T-helper 1 cell treated with Interleukin-12 subunit alpha and Interleukin-12 subunit beta and Interleukin-4 antibody, amounts not matched to agents 30 μg/mL and 1 μg/mL, for 36 hours (primary cell): ENCODE data around the gene BTNL8.
"Not testable (repeated sequence)": the region's sequence is repeated elsewhere in the genome, so short reads cannot be mapped to it uniquely, and the experiment has no call there.

Experiments
- H3K27ac Mint-ChIP-seq: one replicate; pipeline ENCODE4 v1.8.0; 2021; ENCODE audit warnings: mild to moderate bottlenecking, mixed read lengths
- H3K27me3 Mint-ChIP-seq: one replicate; pipeline ENCODE4 v1.8.0; 2021; ENCODE audit warnings: low read depth, mixed read lengths
- H3K36me3 Mint-ChIP-seq: one replicate; pipeline ENCODE4 v1.8.0; 2021; ENCODE audit warnings: low read depth, mixed read lengths
- H3K4me1 Mint-ChIP-seq: one replicate; pipeline ENCODE4 v1.8.0; 2021; ENCODE audit warnings: low read depth, mixed read lengths
- H3K4me3 Mint-ChIP-seq: one replicate; pipeline ENCODE4 v1.8.0; 2021; ENCODE audit warnings: mild to moderate bottlenecking, moderate library complexity, mixed read lengths
- H3K9me3 Mint-ChIP-seq: one replicate; pipeline ENCODE4 v1.8.0; 2021; ENCODE audit warnings: mixed read lengths

Gene BTNL8

DNA sequence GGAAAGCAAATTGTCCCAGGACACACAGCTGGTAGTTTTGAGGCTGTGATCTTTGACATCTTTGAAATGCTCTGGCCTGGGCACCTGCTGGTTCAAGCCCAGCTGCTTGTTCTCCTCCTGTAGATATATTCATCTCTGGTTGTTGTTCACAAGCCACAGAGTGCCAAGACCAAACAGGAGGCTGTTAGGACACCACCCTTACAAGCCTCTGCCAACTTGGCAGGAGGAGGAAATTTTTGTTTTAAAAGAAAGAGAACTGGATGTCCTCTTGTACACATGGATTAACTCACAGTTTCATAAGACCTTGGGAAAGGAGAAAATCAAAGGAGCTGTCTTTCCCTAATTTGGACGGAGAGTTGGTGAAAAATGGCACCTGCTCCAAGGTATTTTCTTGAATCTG is 29.4 kb upstream of the BTNL8 start:
- Mint-ChIP-seq H3K4me3 (no peak overlapping the region), H3K36me3 (no peaks in the 10 kb centered on the region), H3K27ac (no peak overlapping the region), H3K27me3 (peaks cover 28% of the 10 kb centered on the region), H3K4me1 (peaks cover 10% of the 10 kb centered on the region), H3K9me3 (no peaks in the 10 kb centered on the region)

DNA sequence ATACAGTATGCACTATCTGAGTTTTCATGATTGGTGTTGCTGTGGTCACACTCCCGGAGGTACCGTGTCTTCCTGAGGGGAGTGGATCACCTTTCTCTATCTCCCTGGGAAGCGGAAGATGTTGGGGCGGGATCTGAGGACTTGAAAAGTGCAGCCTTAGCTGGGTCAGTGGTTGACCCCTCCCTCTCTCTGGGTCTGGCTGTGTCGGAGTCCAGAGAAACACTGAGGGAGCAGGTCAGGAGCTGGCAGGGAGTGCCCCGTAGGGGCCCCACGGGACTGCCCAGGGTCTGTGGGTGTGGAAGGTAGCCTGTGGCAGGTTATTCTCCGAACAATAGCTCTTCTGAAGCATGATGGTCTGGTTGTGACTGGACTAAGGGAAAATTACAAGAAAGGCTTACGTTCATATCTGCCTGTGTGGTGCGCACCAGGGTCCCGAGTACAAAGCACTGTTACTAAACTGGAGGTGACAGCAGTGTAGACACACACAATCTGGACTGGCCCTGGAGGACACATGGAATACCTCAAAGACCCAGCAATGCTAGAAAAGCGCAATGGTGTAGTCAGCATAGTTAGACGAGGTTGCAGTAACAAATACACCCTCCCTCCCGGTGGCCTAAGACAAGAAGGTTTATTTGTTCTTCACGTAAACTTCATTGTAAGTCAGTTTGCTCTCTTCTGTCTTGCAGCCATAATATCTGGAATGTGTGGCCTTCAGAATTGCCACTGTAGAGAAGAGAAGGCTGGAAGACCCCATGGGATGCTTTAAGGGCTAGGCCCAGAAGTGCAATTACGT is 28.5 kb upstream of the BTNL8 start:
- H3K4me1 Mint-ChIP-seq, result peaks cover 10% of the 10 kb centered on the region
- no peak overlapping the region for H3K27ac Mint-ChIP-seq
- peaks cover 28% of the 10 kb centered on the region for H3K27me3 Mint-ChIP-seq
- H3K9me3 Mint-ChIP-seq, result no peaks in the 10 kb centered on the region
- no peaks in the 10 kb centered on the region for H3K36me3 Mint-ChIP-seq
- H3K4me3 Mint-ChIP-seq, result no peak overlapping the region

DNA sequence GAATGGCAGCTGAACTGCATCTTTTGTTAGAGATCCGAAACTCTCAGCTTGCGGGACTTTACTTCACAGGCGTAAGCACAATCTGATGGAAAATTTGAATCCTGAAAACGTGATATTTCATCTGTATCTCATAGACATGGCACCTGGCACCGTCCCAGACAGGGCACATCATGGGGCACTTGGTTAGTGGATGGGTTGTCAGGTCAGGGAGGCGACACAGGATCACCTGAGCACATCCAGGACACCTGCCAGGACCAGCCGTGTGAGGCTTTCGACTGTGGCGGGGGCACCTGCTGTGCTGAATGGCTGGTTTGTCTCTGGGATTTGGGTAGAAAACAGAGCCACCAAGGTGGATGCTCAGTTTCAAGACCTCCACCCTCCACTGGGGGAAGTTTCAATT is 26.5 kb upstream of the BTNL8 start:
- H3K27ac Mint-ChIP-seq, result no peak overlapping the region

DNA sequence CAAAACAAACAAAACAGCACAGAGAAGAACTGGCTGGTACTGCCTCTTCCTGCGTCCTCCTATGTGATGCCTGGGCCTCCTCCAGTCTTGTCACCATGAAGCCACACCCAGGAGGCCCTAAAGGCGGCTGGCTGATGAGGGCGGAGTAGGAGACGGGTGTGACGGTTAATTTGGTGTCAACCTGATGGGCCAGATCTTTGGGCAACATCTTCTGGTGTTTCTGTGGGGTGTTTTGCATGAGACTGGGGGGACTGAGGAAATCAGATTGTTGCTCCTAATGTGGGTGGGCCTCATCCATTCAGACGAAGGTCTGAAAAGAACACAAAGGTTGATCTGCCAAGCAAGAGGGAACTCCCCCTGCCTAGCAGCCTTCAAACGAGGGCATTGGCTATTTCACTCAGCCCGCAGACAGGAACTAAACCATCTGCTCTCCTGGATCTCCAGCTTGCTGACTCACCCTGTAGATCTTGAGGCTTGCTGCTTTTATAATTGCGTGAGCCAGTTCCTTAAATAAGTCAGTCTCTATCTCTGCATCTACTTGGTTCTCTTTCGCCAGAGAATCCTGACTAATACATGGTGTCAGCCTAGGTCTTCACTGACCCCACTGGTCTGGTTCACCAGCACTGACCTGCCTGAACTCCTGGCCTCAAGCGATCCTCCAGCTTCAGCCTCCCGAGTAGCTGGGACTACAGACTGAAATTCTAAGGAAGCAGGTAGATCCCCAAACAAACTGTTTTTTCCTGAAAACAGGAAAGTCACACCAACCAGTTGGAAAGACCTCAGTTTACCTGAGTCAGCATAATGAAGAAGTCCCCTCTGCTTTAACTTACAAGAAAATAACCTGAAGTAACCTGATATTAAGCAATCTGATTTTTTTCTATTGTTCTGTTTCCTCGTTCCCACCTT is 25.1 kb upstream of the BTNL8 start:
- Mint-ChIP-seq H3K36me3 (no peaks in the 10 kb centered on the region), H3K27ac (peak overlapping the region; percentile 60), H3K4me3 (no peak overlapping the region), H3K27me3 (peaks cover 4% of the 10 kb centered on the region), H3K4me1 (peaks cover 9% of the 10 kb centered on the region), H3K9me3 (no peaks in the 10 kb centered on the region)

More for the DNA sequence above, 26.5 kb upstream of the BTNL8 start:
- Mint-ChIP-seq H3K4me3 (no peak overlapping the region), H3K27me3 (peaks cover 8% of the 10 kb centered on the region), H3K9me3 (no peaks in the 10 kb centered on the region), H3K4me1 (peaks cover 10% of the 10 kb centered on the region), H3K36me3 (no peaks in the 10 kb centered on the region)

DNA sequence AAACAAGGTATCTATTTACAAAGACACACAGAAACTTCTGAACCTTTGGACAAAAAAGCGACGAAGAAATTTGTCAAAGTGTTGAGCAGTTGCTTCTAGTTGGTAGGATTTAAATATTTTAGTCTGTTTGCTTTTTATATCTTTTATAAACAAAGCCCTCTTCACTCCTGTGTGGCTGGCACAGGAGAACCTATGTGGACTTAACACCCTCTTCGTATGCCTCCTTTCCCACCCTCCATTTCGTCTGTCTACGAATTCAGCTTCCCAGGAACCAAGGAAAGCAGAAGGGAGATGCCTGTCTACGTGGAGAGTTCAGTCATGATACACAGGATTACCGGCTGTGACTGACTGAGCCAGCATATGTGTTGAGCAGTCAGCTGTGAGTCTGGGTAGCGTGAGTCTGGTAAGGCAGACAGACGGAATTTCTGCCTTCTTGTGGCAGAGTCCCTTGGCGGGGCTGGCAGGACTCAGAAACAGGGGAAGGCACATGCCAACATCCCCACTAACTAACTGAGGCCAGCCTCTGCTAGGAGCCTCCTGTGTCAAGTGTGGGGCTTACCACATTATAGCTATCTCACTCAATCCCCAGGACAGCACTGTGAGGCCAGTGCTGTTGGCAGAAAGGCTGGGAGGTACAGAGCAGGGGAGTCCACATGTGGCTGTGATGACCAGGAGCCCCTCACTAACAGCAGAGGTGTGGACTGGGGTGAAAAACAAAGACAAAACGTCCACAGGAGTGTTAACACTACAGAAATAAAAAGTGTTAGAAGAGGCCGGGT is 24.0 kb upstream of the BTNL8 start:
- H3K9me3 Mint-ChIP-seq, result no peaks in the 10 kb centered on the region
- H3K4me3 Mint-ChIP-seq, result no peak overlapping the region
- no peak overlapping the region for H3K27ac Mint-ChIP-seq
- H3K4me1 Mint-ChIP-seq, result peaks cover 7% of the 10 kb centered on the region
- H3K36me3 Mint-ChIP-seq, result no peaks in the 10 kb centered on the region
- H3K27me3 Mint-ChIP-seq, result peaks cover 3% of the 10 kb centered on the region

DNA sequence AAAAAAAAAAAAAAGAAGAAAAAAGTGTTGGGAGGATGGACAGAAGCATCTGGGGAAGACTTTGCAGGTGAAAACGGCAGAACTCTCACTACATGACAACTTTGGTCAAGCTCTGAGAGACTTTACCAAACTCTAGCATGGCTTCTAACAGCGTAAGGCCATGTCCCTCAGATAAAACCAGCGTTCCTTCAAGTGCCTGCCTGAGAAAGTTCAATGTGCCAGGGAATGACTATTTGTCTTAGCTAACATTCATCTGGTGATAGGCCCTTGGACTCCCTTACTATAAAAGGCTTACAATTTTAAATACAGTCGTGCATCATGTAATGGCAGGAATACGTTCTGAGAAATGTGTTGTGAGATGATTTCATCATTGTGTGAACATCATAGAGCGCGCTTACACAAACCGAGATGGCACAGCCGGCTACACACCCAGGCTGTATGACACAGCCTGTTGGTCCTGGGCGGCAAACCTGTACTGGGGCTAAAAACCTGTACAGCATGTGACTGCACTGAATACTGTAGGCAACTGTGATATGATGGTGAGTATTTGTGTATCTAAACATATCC is 23.0 kb upstream of the BTNL8 start:
- H3K36me3 Mint-ChIP-seq, result no peaks in the 10 kb centered on the region
- no peak overlapping the region for H3K27ac Mint-ChIP-seq
- no peak overlapping the region for H3K4me3 Mint-ChIP-seq
- peaks cover 7% of the 10 kb centered on the region for H3K4me1 Mint-ChIP-seq
- peaks cover under 1% of the 10 kb centered on the region for H3K27me3 Mint-ChIP-seq
- H3K9me3 Mint-ChIP-seq, result no peaks in the 10 kb centered on the region

DNA sequence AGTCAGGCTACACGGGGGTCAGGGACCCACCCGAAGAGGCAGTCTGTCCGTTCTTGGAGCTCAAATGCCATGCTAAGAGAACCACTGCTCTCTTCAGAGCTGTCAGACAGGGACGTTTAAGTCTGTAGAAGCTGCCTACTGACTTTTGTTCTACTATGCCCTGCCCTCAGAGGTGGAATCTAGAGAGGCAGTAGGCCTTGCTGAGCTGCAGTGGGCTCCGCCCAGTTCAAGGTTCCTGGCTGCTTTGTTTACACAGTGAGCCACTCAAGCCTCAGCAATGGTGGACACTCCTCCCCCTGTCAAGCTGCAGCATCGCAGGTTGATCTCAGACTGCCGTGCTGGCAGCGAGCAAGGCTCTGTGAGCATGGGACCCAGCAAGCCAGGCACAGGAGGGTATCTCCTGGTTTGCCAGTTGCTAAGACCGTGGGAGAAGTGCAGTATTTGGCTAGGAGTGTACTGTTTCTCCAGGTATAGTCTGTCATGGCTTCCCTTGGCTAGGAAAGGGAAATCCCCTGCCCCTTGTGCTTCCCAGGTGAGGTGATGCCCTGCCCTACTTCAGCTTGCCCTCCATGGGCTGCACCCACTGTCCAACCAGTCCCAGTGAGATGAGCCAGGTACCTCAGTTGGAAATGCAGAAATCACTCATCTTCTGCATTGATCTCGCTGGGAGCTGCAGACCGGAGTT is 13.0 kb upstream of the BTNL8 start:
- not testable (repeated sequence) for H3K36me3 Mint-ChIP-seq, H3K9me3 Mint-ChIP-seq, H3K4me3 Mint-ChIP-seq, H3K27ac Mint-ChIP-seq, H3K4me1 Mint-ChIP-seq
- peaks cover 39% of the 10 kb centered on the region for H3K27me3 Mint-ChIP-seq

DNA sequence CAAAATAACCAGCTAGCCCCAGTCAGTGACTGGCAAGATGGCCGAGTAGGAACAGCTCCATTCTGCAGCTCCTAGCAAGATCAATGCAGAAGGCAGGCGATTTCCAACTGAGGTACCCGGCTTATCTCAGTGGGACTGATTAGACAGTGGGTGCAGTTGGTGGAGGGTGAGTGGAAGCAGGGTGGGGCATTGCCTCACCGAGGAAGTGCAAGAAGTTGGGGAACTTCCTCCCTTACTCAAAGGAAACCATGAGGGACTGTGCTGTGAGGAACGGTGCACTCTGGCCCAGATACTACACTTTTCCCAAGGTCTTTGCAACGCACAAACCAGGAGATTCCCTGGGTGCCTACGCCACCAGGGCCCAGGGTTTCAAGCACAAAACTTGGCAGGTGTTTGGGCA is 9.6 kb upstream of the BTNL8 start:
- H3K36me3 Mint-ChIP-seq, result no peaks in the 10 kb centered on the region

DNA sequence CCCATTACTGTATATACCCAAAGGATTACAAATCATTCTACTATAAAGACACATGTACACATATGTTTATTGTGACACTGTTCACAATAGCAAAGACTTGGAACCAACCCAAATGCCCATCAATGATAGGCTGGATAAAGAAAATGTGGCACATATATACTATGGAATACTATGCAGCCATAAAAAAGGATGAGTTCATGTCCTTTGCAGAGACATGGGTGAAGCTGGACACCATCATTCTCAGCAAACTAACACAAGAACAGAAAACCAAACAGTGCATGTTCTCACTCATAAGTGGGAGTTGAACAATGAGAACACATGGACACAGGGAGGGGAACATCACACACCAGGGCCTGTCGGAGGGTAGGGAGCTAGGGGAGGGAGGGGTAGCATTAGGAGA is 3.6 kb upstream of the BTNL8 start:
- H3K4me1 Mint-ChIP-seq, H3K4me3 Mint-ChIP-seq, H3K27ac Mint-ChIP-seq, H3K36me3 Mint-ChIP-seq: not testable (repeated sequence)
- Mint-ChIP-seq H3K27me3 (peaks cover 10% of the 10 kb centered on the region), H3K9me3 (peaks cover 12% of the 10 kb centered on the region)

More for the DNA sequence above, 9.6 kb upstream of the BTNL8 start:
- peaks cover 21% of the 10 kb centered on the region for H3K27me3 Mint-ChIP-seq
- H3K9me3 Mint-ChIP-seq, result peaks cover 10% of the 10 kb centered on the region
- no peak overlapping the region for H3K4me3 Mint-ChIP-seq
- no peaks in the 10 kb centered on the region for H3K4me1 Mint-ChIP-seq
- H3K27ac Mint-ChIP-seq, result no peak overlapping the region

DNA sequence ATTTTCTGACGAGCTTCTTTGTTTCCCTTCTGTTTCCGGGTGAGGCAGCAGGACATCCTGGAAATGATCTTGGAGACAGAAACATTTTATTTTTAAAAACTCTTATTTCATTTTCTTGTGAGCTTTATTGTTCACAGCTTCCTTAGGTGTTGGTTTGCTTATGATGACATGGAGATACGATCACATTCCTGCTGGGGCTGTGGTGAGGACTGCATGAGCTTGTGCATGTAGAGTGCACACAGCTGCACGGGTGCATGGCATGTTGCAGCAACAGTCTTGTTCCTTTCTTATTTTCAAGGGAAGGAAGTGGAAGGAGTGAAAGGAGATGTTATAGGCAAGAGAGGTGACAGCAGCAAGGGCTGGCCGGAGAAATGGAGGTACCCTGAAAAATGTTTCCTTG is 1.2 kb downstream of the BTNL8 start:
- no peak overlapping the region for H3K4me3 Mint-ChIP-seq
- H3K27ac Mint-ChIP-seq, result no peak overlapping the region
- no peaks in the 10 kb centered on the region for H3K36me3 Mint-ChIP-seq
- peaks cover 4% of the 10 kb centered on the region for H3K9me3 Mint-ChIP-seq
- no peaks in the 10 kb centered on the region for H3K4me1 Mint-ChIP-seq
- H3K27me3 Mint-ChIP-seq, result no peaks in the 10 kb centered on the region

DNA sequence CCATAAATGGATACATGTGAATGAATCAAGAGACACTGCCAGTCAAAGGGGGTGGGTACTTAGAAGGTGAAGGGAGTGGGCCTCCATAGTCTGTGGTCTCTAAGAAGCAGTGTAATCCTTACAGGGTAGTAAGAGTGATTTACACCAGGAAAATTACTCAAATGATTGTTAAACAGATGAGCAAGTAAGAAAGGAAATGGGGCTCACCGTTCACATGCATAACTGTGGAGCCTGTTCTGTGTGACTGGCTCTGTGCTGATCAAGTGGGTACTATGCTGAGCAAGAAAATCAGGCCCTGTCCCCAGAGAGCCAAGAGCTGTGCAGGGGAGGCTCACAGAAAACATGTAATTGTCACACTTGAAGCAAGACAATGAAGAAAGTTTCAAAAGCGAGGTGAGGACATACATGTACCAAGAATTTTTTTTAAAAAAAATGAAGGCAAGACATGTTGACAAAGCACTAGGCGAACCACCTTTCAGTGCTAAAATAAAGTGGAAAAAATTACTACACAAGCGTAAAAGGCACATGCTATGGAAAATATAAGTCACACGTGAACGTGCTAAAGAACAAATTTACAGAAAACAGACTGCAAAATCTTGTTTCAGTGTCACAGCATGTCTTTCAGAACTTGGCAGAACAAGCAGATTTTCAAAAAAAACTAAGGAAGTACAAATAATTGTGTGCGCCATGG is 2.5 kb downstream of the BTNL8 start:
- Mint-ChIP-seq H3K9me3 (peaks cover 4% of the 10 kb centered on the region), H3K27ac (no peak overlapping the region), H3K4me3 (no peak overlapping the region), H3K27me3 (no peaks in the 10 kb centered on the region), H3K36me3 (no peaks in the 10 kb centered on the region), H3K4me1 (no peaks in the 10 kb centered on the region)

DNA sequence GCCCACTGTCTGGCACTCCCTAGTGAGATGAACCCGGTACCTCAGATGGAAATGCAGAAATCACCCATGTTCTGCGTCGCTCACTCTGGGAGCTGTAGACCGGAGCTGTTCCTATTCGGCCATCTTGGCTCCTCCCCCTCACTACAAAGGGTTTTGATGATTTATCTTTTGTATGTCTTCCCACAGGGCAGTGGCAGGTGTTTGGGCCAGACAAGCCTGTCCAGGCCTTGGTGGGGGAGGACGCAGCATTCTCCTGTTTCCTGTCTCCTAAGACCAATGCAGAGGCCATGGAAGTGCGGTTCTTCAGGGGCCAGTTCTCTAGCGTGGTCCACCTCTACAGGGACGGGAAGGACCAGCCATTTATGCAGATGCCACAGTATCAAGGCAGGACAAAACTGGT is 9.4 kb downstream of the BTNL8 start:
- Mint-ChIP-seq H3K9me3 (no peaks in the 10 kb centered on the region), H3K4me1 (peaks cover 3% of the 10 kb centered on the region), H3K27me3 (no peaks in the 10 kb centered on the region), H3K4me3 (no peak overlapping the region), H3K27ac (no peak overlapping the region), H3K36me3 (no peaks in the 10 kb centered on the region)

DNA sequence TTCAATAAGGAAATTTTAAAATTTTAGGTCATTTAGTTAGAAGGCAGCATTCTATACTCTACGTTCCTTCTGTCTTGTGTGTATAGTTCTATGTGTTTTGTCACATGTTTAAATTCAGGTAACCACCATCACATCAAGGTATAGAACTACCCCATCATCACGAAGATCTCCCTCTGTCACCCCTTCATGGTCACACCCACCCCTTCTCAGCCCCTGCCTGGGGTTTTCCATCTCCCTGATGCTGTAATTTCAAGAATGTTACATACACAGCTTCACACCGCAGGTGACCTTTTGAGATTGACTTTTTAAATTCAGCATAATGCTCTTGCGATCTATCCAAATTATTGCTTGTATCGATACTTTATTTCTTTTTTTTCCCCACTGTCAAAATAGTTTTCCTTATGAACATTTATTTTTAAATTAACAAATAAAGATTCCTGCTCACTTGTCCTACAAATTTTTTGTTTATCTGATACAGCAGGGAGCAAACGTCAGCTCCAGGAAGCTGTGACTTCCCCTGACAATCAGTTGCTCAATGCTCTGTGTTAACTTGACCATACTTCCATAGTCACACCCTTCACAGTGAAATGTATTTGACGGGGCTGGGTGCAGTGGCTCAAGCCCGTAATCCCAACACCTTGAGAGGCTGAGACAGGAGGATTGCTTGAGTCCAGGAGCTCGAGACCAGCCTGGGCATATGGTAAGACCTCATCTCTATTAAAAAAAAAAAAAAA is 10.2 kb downstream of the BTNL8 start:
- peaks cover 3% of the 10 kb centered on the region for H3K4me1 Mint-ChIP-seq
- no peak overlapping the region for H3K4me3 Mint-ChIP-seq
- no peak overlapping the region for H3K27ac Mint-ChIP-seq
- no peaks in the 10 kb centered on the region for H3K9me3 Mint-ChIP-seq
- H3K36me3 Mint-ChIP-seq, result no peaks in the 10 kb centered on the region
- no peaks in the 10 kb centered on the region for H3K27me3 Mint-ChIP-seq
